Parathyroid adenoma (tissue), 2 donors: ENCODE results near the gene LIPH.

Experiments
- H2AFZ ChIP-seq: fragments of 300-600 bp; sonication (generic); one replicate; pipeline ENCODE4 v1.7.0; 2017; ENCODE audit warnings: antibody characterized with exemption, mild to moderate bottlenecking
- H3K27ac ChIP-seq: fragments of 300-600 bp; sonication (generic); one replicate; pipeline ENCODE4 v1.7.0; 2017
- H3K27me3 ChIP-seq: fragments of 300-600 bp; sonication (generic); one replicate; pipeline ENCODE4 v1.7.0; 2017; ENCODE audit warnings: low read length; ENCODE audit not compliant: control insufficient read depth, insufficient read depth
- H3K36me3 ChIP-seq: fragments of 300-600 bp; sonication (generic); one replicate; pipeline ENCODE4 v1.7.0; 2017; ENCODE audit warnings: low read length; ENCODE audit not compliant: control insufficient read depth, insufficient read depth
- H3K4me1 ChIP-seq: fragments of 300-600 bp; sonication (generic); one replicate; pipeline ENCODE4 v1.7.0; 2017; ENCODE audit warnings: control low read depth
- H3K4me2 ChIP-seq: fragments of 300-600 bp; sonication (generic); one replicate; pipeline ENCODE4 v1.7.0; 2017; ENCODE audit warnings: low read length
- H3K4me3 ChIP-seq: fragments of 300-600 bp; sonication (generic); one replicate; pipeline ENCODE4 v1.7.0; 2017; ENCODE audit warnings: low read depth, low read length
- H3K79me2 ChIP-seq: fragments of 300-600 bp; sonication (generic); one replicate; pipeline ENCODE4 v1.7.0; 2017; ENCODE audit warnings: control low read depth
- H3K9ac ChIP-seq: fragments of 300-600 bp; sonication (generic); one replicate; pipeline ENCODE4 v1.7.0; 2017; ENCODE audit warnings: mild to moderate bottlenecking
- H3K9me3 ChIP-seq: fragments of 300-600 bp; sonication (generic); one replicate; pipeline ENCODE4 v1.7.0; 2017; ENCODE audit warnings: low read length; ENCODE audit not compliant: control insufficient read depth
- TF ChIP-seq, protein P1 (sequence below): fragments of 300-600 bp; sonication (generic); IDR thresholded peaks from one replicate; pipeline ENCODE4 v1.7.0; 2017; ENCODE audit warnings: antibody characterized with exemption, mild to moderate bottlenecking
- donor health status: primary hyperparathyroidism.

Gene LIPH

GRCh38 chr3:185585859-185586685, 33.7 kb upstream of the LIPH start, which contains the start of gene SENP2:
Gene SENP2 (plus strand): TSS chr3:185586295. CDS start chr3:185586414, 119 bp downstream.
- TF ChIP-seq, protein P1, sequence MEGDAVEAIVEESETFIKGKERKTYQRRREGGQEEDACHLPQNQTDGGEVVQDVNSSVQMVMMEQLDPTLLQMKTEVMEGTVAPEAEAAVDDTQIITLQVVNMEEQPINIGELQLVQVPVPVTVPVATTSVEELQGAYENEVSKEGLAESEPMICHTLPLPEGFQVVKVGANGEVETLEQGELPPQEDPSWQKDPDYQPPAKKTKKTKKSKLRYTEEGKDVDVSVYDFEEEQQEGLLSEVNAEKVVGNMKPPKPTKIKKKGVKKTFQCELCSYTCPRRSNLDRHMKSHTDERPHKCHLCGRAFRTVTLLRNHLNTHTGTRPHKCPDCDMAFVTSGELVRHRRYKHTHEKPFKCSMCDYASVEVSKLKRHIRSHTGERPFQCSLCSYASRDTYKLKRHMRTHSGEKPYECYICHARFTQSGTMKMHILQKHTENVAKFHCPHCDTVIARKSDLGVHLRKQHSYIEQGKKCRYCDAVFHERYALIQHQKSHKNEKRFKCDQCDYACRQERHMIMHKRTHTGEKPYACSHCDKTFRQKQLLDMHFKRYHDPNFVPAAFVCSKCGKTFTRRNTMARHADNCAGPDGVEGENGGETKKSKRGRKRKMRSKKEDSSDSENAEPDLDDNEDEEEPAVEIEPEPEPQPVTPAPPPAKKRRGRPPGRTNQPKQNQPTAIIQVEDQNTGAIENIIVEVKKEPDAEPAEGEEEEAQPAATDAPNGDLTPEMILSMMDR = no peak
- peaks cover 4% of the 10 kb centered on the region for H3K4me1 ChIP-seq
- peaks cover 19% of the 10 kb centered on the region for H3K79me2 ChIP-seq
- H2AFZ ChIP-seq = peak within 1 kb of the TSS; percentile 96
- peak within 1 kb of the TSS; percentile 89 for H3K4me2 ChIP-seq
- no peaks in the 10 kb centered on the region for H3K27me3 ChIP-seq
- H3K9me3 ChIP-seq = no peaks in the 10 kb centered on the region
- H3K27ac ChIP-seq = peak within 1 kb of the TSS; percentile 95
- peak within 1 kb of the TSS; percentile 93 for H3K9ac ChIP-seq
- H3K36me3 ChIP-seq = no peaks in the 10 kb centered on the region
- peak within 1 kb of the TSS; percentile 96 for H3K4me3 ChIP-seq

GRCh38 chr3:185585518-185585858, 33.1 kb upstream of the LIPH start:
- H3K9me3 ChIP-seq = no peaks in the 10 kb centered on the region
- H3K4me3 ChIP-seq = peak overlapping the region; percentile 96
- TF ChIP-seq, protein P1 = no peak

DNA sequence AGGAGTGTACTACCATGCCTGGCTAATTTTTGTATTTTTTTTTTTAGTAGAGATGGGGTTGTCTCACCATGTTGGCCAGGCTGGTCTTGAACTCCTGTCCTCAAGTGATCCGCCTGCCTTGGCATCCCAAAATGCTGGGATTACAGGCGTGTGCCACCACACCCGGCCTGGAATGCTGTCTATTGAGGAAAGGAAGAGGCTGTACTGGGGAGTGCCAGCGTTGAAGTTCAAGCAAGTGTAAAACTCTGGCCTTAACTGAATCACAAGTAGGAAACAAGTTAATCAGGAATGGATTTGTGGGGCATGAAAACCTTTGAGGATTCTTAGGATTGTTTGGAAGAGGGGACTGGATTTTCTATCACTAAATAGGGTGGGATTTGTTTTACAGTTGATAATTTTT, 32.3 kb upstream of the LIPH start:
- H3K9me3 ChIP-seq = no peaks in the 10 kb centered on the region
- no peak overlapping the region for H3K27ac ChIP-seq
- H3K27me3 ChIP-seq = no peaks in the 10 kb centered on the region
- no peaks in the 10 kb centered on the region for H3K36me3 ChIP-seq
- H3K79me2 ChIP-seq = peaks cover 19% of the 10 kb centered on the region
- H2AFZ ChIP-seq = no peak overlapping the region
- no peak overlapping the region for H3K9ac ChIP-seq
- TF ChIP-seq, protein P1 = no peak
- no peak overlapping the region for H3K4me3 ChIP-seq
- H3K4me2 ChIP-seq = no peak overlapping the region
- H3K4me1 ChIP-seq = peaks cover 4% of the 10 kb centered on the region

More at GRCh38 chr3:185585518-185585858, 33.1 kb upstream of the LIPH start:
- H3K27ac ChIP-seq = peak overlapping the region; percentile 95
- peaks cover 4% of the 10 kb centered on the region for H3K4me1 ChIP-seq
- no peaks in the 10 kb centered on the region for H3K27me3 ChIP-seq
- H3K36me3 ChIP-seq = no peaks in the 10 kb centered on the region
- no peak overlapping the region for H3K9ac ChIP-seq
- peaks cover 19% of the 10 kb centered on the region for H3K79me2 ChIP-seq
- peak overlapping the region; percentile 96 for H2AFZ ChIP-seq
- peak overlapping the region; percentile 89 for H3K4me2 ChIP-seq

- H3K4me1 ChIP-seq = peaks cover 4% of the 10 kb centered on the region
- H3K4me2 ChIP-seq = no peak overlapping the region
- no peak overlapping the region for H2AFZ ChIP-seq
- TF ChIP-seq, protein P1 = no peak
- no peak overlapping the region for H3K9ac ChIP-seq
- no peaks in the 10 kb centered on the region for H3K27me3 ChIP-seq
- H3K9me3 ChIP-seq = no peaks in the 10 kb centered on the region
- H3K27ac ChIP-seq = no peak overlapping the region
- H3K36me3 ChIP-seq = no peaks in the 10 kb centered on the region
- no peak overlapping the region for H3K4me3 ChIP-seq
- peaks cover 19% of the 10 kb centered on the region for H3K79me2 ChIP-seq
Observed at GRCh38 chr3:185583925-185584324, 31.5 kb upstream of the LIPH start.

GRCh38 chr3:185582871-185583270, 30.5 kb upstream of the LIPH start:
- peaks cover 13% of the 10 kb centered on the region for H3K79me2 ChIP-seq
- H3K27ac ChIP-seq = no peak overlapping the region
- no peak overlapping the region for H3K4me2 ChIP-seq
- TF ChIP-seq, protein P1 = no peak
- no peaks in the 10 kb centered on the region for H3K9me3 ChIP-seq
- no peak overlapping the region for H2AFZ ChIP-seq
- H3K36me3 ChIP-seq = no peaks in the 10 kb centered on the region
- peaks cover 4% of the 10 kb centered on the region for H3K4me1 ChIP-seq
- H3K4me3 ChIP-seq = no peak overlapping the region
- no peaks in the 10 kb centered on the region for H3K27me3 ChIP-seq
- H3K9ac ChIP-seq = no peak overlapping the region
